HG03439 (cell line): Measurements from ENCODE around the gene CTNNA1.
"Not testable (repeated sequence)": the region's sequence is repeated elsewhere in the genome, so short reads cannot be mapped to it uniquely, and the experiment has no call there.

Experiments used
- ATAC-seq: cut with Tn5 transposase; IDR thresholded peaks from one replicate; pipeline ENCODE4 v1.9.1; 2021; ENCODE audit warnings: mild to moderate bottlenecking, moderate library complexity; ENCODE audit not compliant: unreplicated experiment

Gene CTNNA1

GRCh38 chr5:138810861-138811260 is 57.6 kb downstream of the CTNNA1 start:
- ATAC-seq, result not testable (repeated sequence)

- ATAC-seq, result no peak
Measured at GRCh38 chr5:138815529-138815928, 62.3 kb downstream of the CTNNA1 start.

GRCh38 chr5:138817241-138817640 is 64.0 kb downstream of the CTNNA1 start:
- ATAC-seq, result no peak

GRCh38 chr5:138819081-138819480 is 65.9 kb downstream of the CTNNA1 start:
- ATAC-seq, result no peak

- ATAC-seq, result no peak
Measured at GRCh38 chr5:138820695-138821094, 67.5 kb downstream of the CTNNA1 start.

- ATAC-seq, result no peak
Measured at GRCh38 chr5:138824516-138824915, 71.3 kb downstream of the CTNNA1 start.

- no peak for ATAC-seq
Measured at GRCh38 chr5:138824924-138825863, 72.0 kb downstream of the CTNNA1 start.

- no peak for ATAC-seq
Measured at GRCh38 chr5:138828556-138828955, 75.3 kb downstream of the CTNNA1 start.

- ATAC-seq, result no peak
Measured at GRCh38 chr5:138829341-138829740, 76.1 kb downstream of the CTNNA1 start.

GRCh38 chr5:138831703-138832102 is 78.5 kb downstream of the CTNNA1 start:
- no peak for ATAC-seq

GRCh38 chr5:138832218-138832617 is 79.0 kb downstream of the CTNNA1 start:
- no peak for ATAC-seq

GRCh38 chr5:138833080-138833479 is 79.9 kb downstream of the CTNNA1 start:
- no peak for ATAC-seq

GRCh38 chr5:138833726-138834480 is 80.7 kb downstream of the CTNNA1 start:
- no peak for ATAC-seq

- ATAC-seq, result not testable (repeated sequence)
Measured at GRCh38 chr5:138834853-138835252, 81.6 kb downstream of the CTNNA1 start.

GRCh38 chr5:138837160-138837559 is 83.9 kb downstream of the CTNNA1 start:
- no peak for ATAC-seq

GRCh38 chr5:138840103-138840502 is 86.9 kb downstream of the CTNNA1 start:
- no peak for ATAC-seq

GRCh38 chr5:138841531-138841930 is 88.3 kb downstream of the CTNNA1 start:
- ATAC-seq, result no peak

- no peak for ATAC-seq
Measured at GRCh38 chr5:138843316-138844124, 90.3 kb downstream of the CTNNA1 start.

- ATAC-seq, result no peak
Measured at GRCh38 chr5:138844125-138844461, 90.9 kb downstream of the CTNNA1 start.

GRCh38 chr5:138844812-138845513 is 91.7 kb downstream of the CTNNA1 start:
- ATAC-seq, result no peak

GRCh38 chr5:138849439-138849838 is 96.2 kb downstream of the CTNNA1 start:
- no peak for ATAC-seq
